Astrocyte (in vitro differentiated cells and primary cell): ENCODE results near the gene HSD11B2. TPM values are rescaled to one million over a fixed set of nuclear protein-coding genes. Genes with fewer than 3 reads are reported as not detected.
A peak's percentile ranks its signal among the peaks of the same experiment; 100 is the strongest.

ENCODE experiments used
- DNase-seq: peaks from one replicate; pipeline ENCODE4 v3.0.0-alpha.2; 2010; ENCODE audit warnings: low read depth
- FAIRE-seq: peaks from 2 replicates; lab custom pipeline; 2011; peaks lifted over from hg19 to GRCh38; lab: Jason Lieb, UNC
- H2AFZ ChIP-seq: 2 replicates; pipeline ENCODE4 v1.6.0; 2012; ENCODE audit warnings: low read depth, low read length, inconsistent platforms
- H3K27ac ChIP-seq: 2 replicates; pipeline ENCODE4 v1.5.1; 2011; ENCODE audit warnings: low read depth, low read length, inconsistent platforms
- H3K27me3 ChIP-seq: 2 replicates; pipeline ENCODE4 v1.6.0; 2011; ENCODE audit warnings: low read length, inconsistent platforms; ENCODE audit not compliant: insufficient read depth
- H3K36me3 ChIP-seq: 2 replicates; pipeline ENCODE4 v1.5.1; 2011; ENCODE audit warnings: low read length, inconsistent platforms; ENCODE audit not compliant: insufficient read depth
- H3K4me1 ChIP-seq: 2 replicates; pipeline ENCODE4 v1.5.1; 2011; ENCODE audit warnings: low read length, inconsistent platforms; ENCODE audit not compliant: insufficient read depth
- H3K4me2 ChIP-seq: 2 replicates; pipeline ENCODE4 v1.6.0; 2012; ENCODE audit warnings: low read length, inconsistent platforms
- H3K4me3 ChIP-seq: 2 replicates; pipeline ENCODE4 v1.5.1; 2011; ENCODE audit warnings: low read depth, mild to moderate bottlenecking, low read length, inconsistent platforms; ENCODE audit not compliant: insufficient read depth
- H3K79me2 ChIP-seq: 2 replicates; pipeline ENCODE4 v1.6.0; 2012; ENCODE audit warnings: mild to moderate bottlenecking, low read length, inconsistent platforms; ENCODE audit not compliant: insufficient read depth
- H3K9ac ChIP-seq: 2 replicates; pipeline ENCODE4 v1.6.0; 2012; ENCODE audit warnings: mild to moderate bottlenecking, low read length, inconsistent platforms
- H3K9me3 ChIP-seq: 2 replicates; pipeline ENCODE4 v1.5.1; 2012; ENCODE audit warnings: low read depth, mild to moderate bottlenecking, low read length, inconsistent platforms; ENCODE audit not compliant: insufficient read depth
- H4K20me1 ChIP-seq: 2 replicates; pipeline ENCODE4 v1.6.0; 2012; ENCODE audit warnings: low read length, inconsistent platforms; ENCODE audit not compliant: insufficient read depth
- H3K27ac Mint-ChIP-seq: one replicate; pipeline ENCODE4 v1.8.0; 2021; ENCODE audit warnings: mild to moderate bottlenecking, mixed read lengths; ENCODE audit not compliant: unreplicated experiment
- H3K27me3 Mint-ChIP-seq: one replicate; pipeline ENCODE4 v1.8.0; 2021; ENCODE audit warnings: low read depth, mixed read lengths; ENCODE audit not compliant: unreplicated experiment
- H3K36me3 Mint-ChIP-seq: one replicate; pipeline ENCODE4 v1.8.0; 2021; ENCODE audit warnings: low read depth, mixed read lengths; ENCODE audit not compliant: unreplicated experiment
- H3K4me1 Mint-ChIP-seq: one replicate; pipeline ENCODE4 v1.8.0; 2021; ENCODE audit warnings: low read depth, mixed read lengths; ENCODE audit not compliant: unreplicated experiment
- H3K4me3 Mint-ChIP-seq: one replicate; pipeline ENCODE4 v1.8.0; 2021; ENCODE audit warnings: mild to moderate bottlenecking, moderate library complexity, mixed read lengths; ENCODE audit not compliant: unreplicated experiment
- H3K9me3 Mint-ChIP-seq: one replicate; pipeline ENCODE4 v1.8.0; 2021; ENCODE audit warnings: mild to moderate bottlenecking, mixed read lengths; ENCODE audit not compliant: unreplicated experiment
- CTCF ChIP-seq: IDR thresholded peaks from 2 replicates; pipeline ENCODE4 v1.5.1; 2011; ENCODE audit warnings: low read depth, mild to moderate bottlenecking, inconsistent platforms, low read length, moderate library complexity; ENCODE audit not compliant: insufficient read depth
- EZH2 ChIP-seq: IDR thresholded peaks from 2 replicates; pipeline ENCODE4 v1.6.1; 2012; ENCODE audit warnings: mild to moderate bottlenecking, low read length, inconsistent platforms; ENCODE audit not compliant: insufficient read depth
- total RNA-seq: library from RNA; stranded (reverse); gene quantifications from 2 replicates; pipeline ENCODE4 v1.2.1, GENCODE V29; 2021

The HSD11B2 gene
- total RNA-seq, 1 donor from 2014 or later, result not detected

- FAIRE-seq, result no peak
These were observed 381 bp upstream of the HSD11B2 start for GRCh38 chr16:67430504-67430976.

DNA sequence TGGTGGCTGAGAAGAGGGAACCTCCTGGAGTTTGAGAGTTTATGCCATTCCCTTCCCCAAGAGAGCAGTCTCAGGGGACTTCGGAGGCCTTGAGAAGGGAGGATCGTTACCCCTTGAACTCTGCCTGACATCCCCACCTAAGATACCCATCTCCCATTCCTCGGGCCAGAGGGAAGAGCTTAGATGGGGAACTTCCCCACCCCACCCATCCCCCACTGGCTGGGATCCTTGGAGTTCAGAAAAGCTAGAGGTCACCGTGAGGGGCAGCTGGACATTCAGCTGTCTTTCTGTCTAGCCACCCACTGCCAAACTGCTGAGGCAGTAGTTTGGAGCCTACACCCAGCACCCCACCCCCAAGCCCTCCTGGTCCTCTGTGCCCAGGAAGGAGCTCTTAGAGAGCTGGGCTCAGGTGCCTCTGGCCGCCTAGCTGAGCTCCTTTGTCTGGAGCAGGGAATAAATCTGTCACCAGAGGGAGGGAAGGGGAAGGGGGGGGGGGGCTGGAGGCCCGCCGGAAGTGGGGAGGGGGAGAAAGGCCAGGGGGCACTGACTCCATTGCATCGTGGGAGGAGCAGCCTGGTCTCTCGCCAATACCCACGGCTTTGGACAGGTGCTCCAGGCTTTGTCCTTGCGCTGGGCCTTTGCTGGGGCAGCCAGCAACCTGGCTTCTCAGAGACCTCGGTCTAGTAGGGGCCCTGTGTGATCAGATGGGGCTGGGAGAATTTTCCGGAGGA, 1.0 kb downstream of the HSD11B2 start:
- H3K9ac ChIP-seq, result no peak overlapping the region
- DNase-seq (no peak), FAIRE-seq (no peak)
- peak overlapping the region; percentile 47 for H2AFZ ChIP-seq
- peaks cover 16% of the 10 kb centered on the region for H3K36me3 Mint-ChIP-seq
- peak overlapping the region; percentile 83 for H3K4me2 ChIP-seq
- peaks cover 2% of the 10 kb centered on the region for H3K9me3 Mint-ChIP-seq
- peaks cover 4% of the 10 kb centered on the region for H3K4me1 ChIP-seq
- H3K79me2 ChIP-seq, result no peaks in the 10 kb centered on the region
- H3K36me3 ChIP-seq, result no peaks in the 10 kb centered on the region
- H3K4me3 Mint-ChIP-seq, result no peak overlapping the region
- peaks cover 28% of the 10 kb centered on the region for H4K20me1 ChIP-seq
- no peaks in the 10 kb centered on the region for H3K9me3 ChIP-seq
- no peak overlapping the region for H3K27ac Mint-ChIP-seq
- peaks cover 40% of the 10 kb centered on the region for H3K27me3 Mint-ChIP-seq
- no peak for TF ChIP-seq EZH2
- no peak for TF ChIP-seq CTCF
- no peak overlapping the region for H3K27ac ChIP-seq
- peaks cover 6% of the 10 kb centered on the region for H3K4me1 Mint-ChIP-seq
- H3K27me3 ChIP-seq, result peaks cover 28% of the 10 kb centered on the region
- peak overlapping the region; percentile 13 for H3K4me3 ChIP-seq

More at GRCh38 chr16:67430504-67430976, 381 bp upstream of the HSD11B2 start:
- H3K36me3 Mint-ChIP-seq, result peaks cover 10% of the 10 kb centered on the region
- no peak overlapping the region for H3K4me3 ChIP-seq
- peaks cover 2% of the 10 kb centered on the region for H3K9me3 Mint-ChIP-seq
- H2AFZ ChIP-seq, result peak overlapping the region; percentile 56
- no peaks in the 10 kb centered on the region for H3K79me2 ChIP-seq
- H3K27me3 Mint-ChIP-seq, result peaks cover 46% of the 10 kb centered on the region
- H3K27ac Mint-ChIP-seq, result no peak overlapping the region
- no peak overlapping the region for H3K9ac ChIP-seq
- H3K4me1 Mint-ChIP-seq, result peaks cover 8% of the 10 kb centered on the region
- no peaks in the 10 kb centered on the region for H3K9me3 ChIP-seq
- no peak for DNase-seq
- peaks cover 31% of the 10 kb centered on the region for H3K27me3 ChIP-seq
- peaks cover 4% of the 10 kb centered on the region for H3K4me1 ChIP-seq
- H3K4me3 Mint-ChIP-seq, result peak overlapping the region; percentile 77
- peak overlapping the region; percentile 78 for H3K4me2 ChIP-seq
- H3K36me3 ChIP-seq, result no peaks in the 10 kb centered on the region
- H3K27ac ChIP-seq, result no peak overlapping the region
- no peak for TF ChIP-seq CTCF
- TF ChIP-seq EZH2, result peak; percentile 91
- peaks cover 26% of the 10 kb centered on the region for H4K20me1 ChIP-seq

DNA sequence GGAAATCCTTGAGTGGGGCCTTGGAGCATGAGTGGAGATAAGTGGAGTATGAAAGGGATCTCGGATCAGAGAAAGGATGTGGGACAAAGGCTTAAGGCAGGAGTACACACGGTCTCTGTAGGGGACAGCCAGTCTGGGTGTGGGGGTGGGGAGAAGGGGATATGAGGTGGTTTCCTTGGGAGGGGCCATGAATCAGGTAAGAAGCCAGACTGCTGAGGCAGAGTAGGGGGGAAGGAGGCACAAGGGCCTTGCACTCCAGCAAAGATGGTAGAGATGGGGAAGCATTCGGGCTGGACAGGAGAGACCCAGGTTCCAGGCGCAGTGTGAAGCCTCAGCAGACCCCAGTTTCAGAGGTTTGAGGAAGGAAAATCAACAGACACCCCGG, 1.6 kb downstream of the HSD11B2 start:
- peaks cover 3% of the 10 kb centered on the region for H3K4me1 Mint-ChIP-seq
- Histone ChIP-seq H3K9me3 (no peaks in the 10 kb centered on the region), H3K27me3 (peaks cover 25% of the 10 kb centered on the region), H3K79me2 (no peaks in the 10 kb centered on the region), H3K27ac (no peak overlapping the region), H3K4me1 (peaks cover 4% of the 10 kb centered on the region), H3K4me3 (no peak overlapping the region), H3K9ac (no peak overlapping the region), H4K20me1 (peaks cover 28% of the 10 kb centered on the region), H3K4me2 (no peak overlapping the region), H3K36me3 (no peaks in the 10 kb centered on the region), H2AFZ (no peak overlapping the region)
- H3K27ac Mint-ChIP-seq, result no peak overlapping the region
- no peak overlapping the region for H3K4me3 Mint-ChIP-seq
- peaks cover 36% of the 10 kb centered on the region for H3K27me3 Mint-ChIP-seq
- peaks cover 2% of the 10 kb centered on the region for H3K9me3 Mint-ChIP-seq
- no peak for TF ChIP-seq EZH2
- no peak for TF ChIP-seq CTCF
- peaks cover 17% of the 10 kb centered on the region for H3K36me3 Mint-ChIP-seq
- no peak for DNase-seq
- FAIRE-seq, result no peak
